ENCODE data around the gene PLA2G4B.

GRCh38 chr15:41812820-41813375, 25.7 kb upstream of the PLA2G4B start:
- TF ChIP-seq CTCF (conservative IDR thresholded peaks at IDR 0.05): no peak
- TF ChIP-seq EZH2 (IDR thresholded peaks at IDR 0.05; ENCODE audit: low read depth): no peak

Measured in PC-9 (cell line).